Measurements from ENCODE around the gene CYRIA. TPM values are rescaled to one million over a fixed set of nuclear protein-coding genes. Genes with fewer than 3 reads are reported as not detected.

Gene CYRIA
- total and polyA plus RNA-seq, 10 of the 15 experiments (the other 5 are each of a cell fraction or from before 2014, with no cell fraction given): 3.0 to 13.1 (median 8.5) TPM

DNA sequence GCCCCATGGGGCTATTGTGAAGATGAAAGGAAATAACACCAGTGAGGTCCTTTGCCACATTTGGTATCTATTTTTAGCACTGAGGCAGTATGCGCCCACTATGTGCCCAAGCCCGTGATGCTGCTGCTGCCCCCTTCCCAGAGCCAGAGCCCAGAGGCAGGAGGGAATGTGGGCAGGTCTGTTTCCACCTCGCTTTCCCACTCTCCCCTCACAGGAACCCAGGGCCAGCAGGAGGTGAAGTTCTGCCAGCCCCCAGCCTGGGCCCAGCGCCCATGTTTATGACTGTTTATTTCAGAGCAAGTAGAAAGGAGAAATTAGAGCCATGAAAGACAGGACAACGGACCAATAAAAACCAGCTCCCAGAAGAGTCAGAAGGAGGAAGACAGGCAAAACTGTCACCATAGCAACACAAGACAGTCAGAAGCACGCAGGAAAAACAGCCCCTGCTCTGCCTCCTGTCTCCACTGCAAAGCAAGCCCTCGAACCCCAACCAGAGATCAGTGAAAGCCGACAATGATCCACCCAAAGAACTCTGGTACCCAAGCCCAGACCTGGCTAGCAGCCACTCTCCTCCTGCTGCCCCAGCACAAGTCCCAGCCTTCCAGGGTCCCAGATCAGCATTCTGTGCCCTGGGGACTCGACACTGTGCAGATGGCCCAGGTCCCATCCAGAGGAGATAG is 1.4 kb downstream of the CYRIA start:
- in situ Hi-C loops (cut with MboI): no loop called here
- H3K4me3 ChIP-seq: no peak overlapping the region
- no peak for DNase-seq (ENCODE audit: low read depth, low spot score)
- H4K20me1 ChIP-seq (ENCODE audit: control insufficient read depth, insufficient read depth): no peaks in the 10 kb centered on the region
- no peak overlapping the region for H2AFZ ChIP-seq (ENCODE audit: control insufficient read depth, low read depth, low read length)
- H3K79me2 ChIP-seq (ENCODE audit: control insufficient read depth, insufficient read depth, low read length): no peaks in the 10 kb centered on the region
- H3K4me1 ChIP-seq (ENCODE audit: control insufficient read depth, insufficient read depth, low read length): peaks cover 34% of the 10 kb centered on the region
- POLR2A ChIA-PET: interaction anchor here (0.9 to 11.7 kb wide), 6 partner anchors 10 to 47 kb away, joined by 3 to 187 read pairs (median 8); no protein-coding TSS in a partner anchor
- H3K9me3 ChIP-seq (replicated peaks; ENCODE audit: control insufficient read depth, insufficient read depth, low read length): no peaks in the 10 kb centered on the region; the same call in 2 of the 3 replicates
- no TSS peak for BruUV-seq (replicated peaks)
- RAD21 ChIA-PET (ENCODE audit: unreplicated experiment): interaction anchor here (0.8 to 9.8 kb wide), 14 partner anchors 9 to 93 kb away, joined by 3 to 202 read pairs (median 4); no protein-coding TSS in a partner anchor
- FAIRE-seq: peak; percentile 18
- intact Hi-C loops (cut with micrococcal nuclease; ENCODE audit: unreplicated experiment): no loop called here
- peak; percentile 58 for ATAC-seq
- H3K4me2 ChIP-seq (ENCODE audit: control insufficient read depth, insufficient read depth): peak overlapping the region; percentile 54
- no peak overlapping the region for H3K9ac ChIP-seq (ENCODE audit: control insufficient read depth, insufficient read depth, low read length)
- CTCF ChIA-PET: interaction anchor here (0.6 to 9.4 kb wide), 11 partner anchors 8 to 93 kb away, joined by 3 to 82 read pairs (median 4); no protein-coding TSS in a partner anchor
- no peak overlapping the region for H3K27ac ChIP-seq (ENCODE audit: control insufficient read depth, insufficient read depth)
- H3K27me3 ChIP-seq (replicated peaks in 1 of 2; ENCODE audit: control insufficient read depth in 2 of 2, insufficient read depth in 2 of 2, low read length in 1 of 2): peaks cover 0 to 12% of the 10 kb centered on the region in 2 experiments; a peak in 3 of 4 replicates
- SMC1A ChIA-PET (ENCODE audit: uncharacterized antibody, unreplicated experiment): interaction anchor here (0.9 to 17.8 kb wide), 15 partner anchors 10 to 92 kb away, joined by 3 to 302 read pairs (median 5); no protein-coding TSS in a partner anchor
- WGBS (ENCODE audit: insufficient coverage, insufficient replicate concordance, low lambda C conversion rate, missing lambda C conversion rate): 1% methylated on average over 9 of the region's 9 CpGs
- TF ChIP-seq BACH1 (IDR thresholded peaks at IDR 0.05; ENCODE audit: borderline replicate concordance) (no peak), PBX3 (IDR thresholded peaks at IDR 0.05; ENCODE audit: insufficient replicate concordance, low read depth, low read length) (peak; percentile 90), BMI1 (IDR thresholded peaks at IDR 0.05; ENCODE audit: borderline replicate concordance) (peak; percentile 98), NFYB (IDR thresholded peaks at IDR 0.05; ENCODE audit: insufficient read depth, low read depth, low read length) (peak; percentile 62; the same call in 1 of the 2 replicates), DPF2 (IDR thresholded peaks at IDR 0.05) (0 out of 2 replicates have a peak, but pooled peaks have one; percentile 72), PKNOX1 (IDR thresholded peaks at IDR 0.05) (peak; percentile 98), CREB1 (IDR thresholded peaks at IDR 0.05; ENCODE audit: low read depth) (0 out of 2 replicates have a peak, but pooled peaks have one; percentile 21), RFX5 (IDR thresholded peaks at IDR 0.05; ENCODE audit: low read depth, low read length) (0 out of 2 replicates have a peak, but pooled peaks have one; percentile 20), MXI1 (IDR thresholded peaks at IDR 0.05; ENCODE audit: low read depth, low read length) (peak; percentile 86), SP1 (IDR thresholded peaks at IDR 0.05; ENCODE audit: low read depth, low read length) (no peak), CHD2 (IDR thresholded peaks at IDR 0.05; ENCODE audit: borderline replicate concordance, low read depth, low read length) (no peak), E2F4 (IDR thresholded peaks at IDR 0.05; ENCODE audit: low read depth, low read length) (no peak)
- no peaks in the 10 kb centered on the region for H3K36me3 ChIP-seq (ENCODE audit: control insufficient read depth in 2 of 2, insufficient read depth in 2 of 2, low read length in 1 of 2)
